Ishikawa (cell line): Measurements from ENCODE around the gene ITPR1.

ENCODE experiments used
- CEBPB ChIP-seq: IDR thresholded peaks from 2 replicates; pipeline ENCODE4 v1.6.1; 2012
- CREB1 ChIP-seq: IDR thresholded peaks from 2 replicates; pipeline ENCODE4 v1.6.1; 2012; ENCODE audit warnings: low read depth
- EGR1 ChIP-seq: IDR thresholded peaks from 2 replicates; pipeline ENCODE4 v1.6.1; 2012
- EP300 ChIP-seq: IDR thresholded peaks from 2 replicates; pipeline ENCODE4 v1.6.1; 2012; ENCODE audit warnings: borderline replicate concordance
- FOXM1 ChIP-seq: IDR thresholded peaks from 2 replicates; pipeline ENCODE4 v1.6.1; 2012; ENCODE audit warnings: low read depth, borderline replicate concordance
- NFIC ChIP-seq: IDR thresholded peaks from 2 replicates; pipeline ENCODE4 v1.6.1; 2012
- RAD21 ChIP-seq: IDR thresholded peaks from 2 replicates; pipeline ENCODE4 v1.6.1; 2012; ENCODE audit warnings: low read depth
- TAF1 ChIP-seq: IDR thresholded peaks from 2 replicates; pipeline ENCODE4 v1.6.1; 2012; ENCODE audit warnings: low read depth, mild to moderate bottlenecking
- TCF12 ChIP-seq: IDR thresholded peaks from 2 replicates; pipeline ENCODE4 v1.6.1; 2012; ENCODE audit warnings: low read depth
- TEAD4 ChIP-seq: IDR thresholded peaks from 2 replicates; pipeline ENCODE4 v1.6.1; 2012
- YY1 ChIP-seq: IDR thresholded peaks from 2 replicates; pipeline ENCODE4 v1.6.1; 2012; ENCODE audit warnings: low read depth
- ZBTB7A ChIP-seq: IDR thresholded peaks from 2 replicates; pipeline ENCODE4 v1.6.1; 2012; ENCODE audit warnings: low read depth
- TF ChIP-seq, protein P1 (sequence below): IDR thresholded peaks from 2 replicates; pipeline ENCODE4 v1.6.1; 2012
- TF ChIP-seq, protein P2 (sequence below): IDR thresholded peaks from 2 replicates; pipeline ENCODE4 v1.6.1; 2012
- TF ChIP-seq, protein P3 (sequence below): IDR thresholded peaks from 2 replicates; pipeline ENCODE4 v1.6.1; 2012; ENCODE audit warnings: low read depth, mild to moderate bottlenecking

ITPR1 gene

DNA sequence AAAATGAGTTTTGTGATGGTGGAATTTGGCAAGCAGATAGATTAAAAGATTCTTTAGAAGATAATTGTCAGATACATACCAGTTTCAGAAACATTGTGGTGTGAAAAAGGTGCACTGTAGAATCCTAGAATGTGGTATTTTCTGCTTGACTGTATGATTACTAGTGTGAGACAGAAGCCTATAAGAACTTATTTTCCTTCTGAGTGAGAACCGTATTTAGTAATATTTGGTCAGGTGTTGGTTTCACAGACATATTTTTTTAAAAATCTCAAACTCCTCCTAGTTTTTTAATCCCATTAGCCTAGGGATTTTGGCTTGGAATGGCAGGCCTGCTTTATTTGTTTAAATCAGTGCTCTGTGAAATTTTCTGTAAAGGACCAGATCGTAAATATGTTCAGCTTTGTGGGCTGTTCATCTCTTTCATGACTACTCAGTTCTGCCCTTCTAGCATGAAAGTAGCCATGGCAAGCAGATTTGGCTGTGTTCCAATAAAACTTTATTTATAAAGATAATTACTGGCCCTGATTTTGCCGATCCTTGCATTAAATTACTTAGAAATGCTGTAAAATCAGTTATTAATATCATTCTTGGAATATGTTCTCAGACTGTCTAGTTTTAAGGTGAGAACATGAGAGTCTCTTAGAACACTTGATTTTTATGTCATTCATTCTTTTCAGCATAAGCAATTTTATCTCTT, 205.1 kb downstream of the ITPR1 start:
- TF ChIP-seq CEBPB (no peak), ZBTB7A (no peak), NFIC (no peak), YY1 (no peak), EGR1 (no peak), RAD21 (no peak), TCF12 (no peak), CREB1 (no peak), FOXM1 (no peak), EP300 (no peak), TAF1 (no peak), TEAD4 (no peak)
- TF ChIP-seq, protein P1, sequence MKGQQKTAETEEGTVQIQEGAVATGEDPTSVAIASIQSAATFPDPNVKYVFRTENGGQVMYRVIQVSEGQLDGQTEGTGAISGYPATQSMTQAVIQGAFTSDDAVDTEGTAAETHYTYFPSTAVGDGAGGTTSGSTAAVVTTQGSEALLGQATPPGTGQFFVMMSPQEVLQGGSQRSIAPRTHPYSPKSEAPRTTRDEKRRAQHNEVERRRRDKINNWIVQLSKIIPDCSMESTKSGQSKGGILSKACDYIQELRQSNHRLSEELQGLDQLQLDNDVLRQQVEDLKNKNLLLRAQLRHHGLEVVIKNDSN = no peak
- TF ChIP-seq, protein P2, sequence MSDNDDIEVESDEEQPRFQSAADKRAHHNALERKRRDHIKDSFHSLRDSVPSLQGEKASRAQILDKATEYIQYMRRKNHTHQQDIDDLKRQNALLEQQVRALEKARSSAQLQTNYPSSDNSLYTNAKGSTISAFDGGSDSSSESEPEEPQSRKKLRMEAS = no peak

DNA sequence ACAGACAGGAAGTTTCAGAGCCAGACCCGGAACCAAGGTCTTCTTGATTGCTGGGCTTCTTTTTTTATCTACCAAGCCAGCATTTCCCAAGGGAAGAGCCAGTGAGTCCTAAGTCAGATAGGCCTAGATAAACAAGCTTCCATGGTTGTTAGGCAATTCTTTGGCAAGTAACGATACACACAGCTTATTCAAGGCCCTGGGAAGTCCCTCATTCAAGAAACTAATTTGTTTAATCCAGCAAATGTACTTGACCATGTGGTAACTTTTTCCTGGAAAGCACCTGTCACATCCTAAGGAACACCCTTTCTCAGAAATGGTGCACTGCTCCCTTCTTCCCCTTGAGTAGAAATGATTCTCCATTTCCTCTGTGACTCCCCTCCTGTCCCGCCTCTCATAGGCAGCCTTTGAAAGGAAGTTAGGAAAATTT, 209.9 kb downstream of the ITPR1 start:
- TF ChIP-seq YY1 (no peak), EP300 (no peak), CREB1 (no peak)
- TF ChIP-seq, protein P2 = no peak
- TF ChIP-seq, protein P3, sequence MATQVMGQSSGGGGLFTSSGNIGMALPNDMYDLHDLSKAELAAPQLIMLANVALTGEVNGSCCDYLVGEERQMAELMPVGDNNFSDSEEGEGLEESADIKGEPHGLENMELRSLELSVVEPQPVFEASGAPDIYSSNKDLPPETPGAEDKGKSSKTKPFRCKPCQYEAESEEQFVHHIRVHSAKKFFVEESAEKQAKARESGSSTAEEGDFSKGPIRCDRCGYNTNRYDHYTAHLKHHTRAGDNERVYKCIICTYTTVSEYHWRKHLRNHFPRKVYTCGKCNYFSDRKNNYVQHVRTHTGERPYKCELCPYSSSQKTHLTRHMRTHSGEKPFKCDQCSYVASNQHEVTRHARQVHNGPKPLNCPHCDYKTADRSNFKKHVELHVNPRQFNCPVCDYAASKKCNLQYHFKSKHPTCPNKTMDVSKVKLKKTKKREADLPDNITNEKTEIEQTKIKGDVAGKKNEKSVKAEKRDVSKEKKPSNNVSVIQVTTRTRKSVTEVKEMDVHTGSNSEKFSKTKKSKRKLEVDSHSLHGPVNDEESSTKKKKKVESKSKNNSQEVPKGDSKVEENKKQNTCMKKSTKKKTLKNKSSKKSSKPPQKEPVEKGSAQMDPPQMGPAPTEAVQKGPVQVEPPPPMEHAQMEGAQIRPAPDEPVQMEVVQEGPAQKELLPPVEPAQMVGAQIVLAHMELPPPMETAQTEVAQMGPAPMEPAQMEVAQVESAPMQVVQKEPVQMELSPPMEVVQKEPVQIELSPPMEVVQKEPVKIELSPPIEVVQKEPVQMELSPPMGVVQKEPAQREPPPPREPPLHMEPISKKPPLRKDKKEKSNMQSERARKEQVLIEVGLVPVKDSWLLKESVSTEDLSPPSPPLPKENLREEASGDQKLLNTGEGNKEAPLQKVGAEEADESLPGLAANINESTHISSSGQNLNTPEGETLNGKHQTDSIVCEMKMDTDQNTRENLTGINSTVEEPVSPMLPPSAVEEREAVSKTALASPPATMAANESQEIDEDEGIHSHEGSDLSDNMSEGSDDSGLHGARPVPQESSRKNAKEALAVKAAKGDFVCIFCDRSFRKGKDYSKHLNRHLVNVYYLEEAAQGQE = no peak

DNA sequence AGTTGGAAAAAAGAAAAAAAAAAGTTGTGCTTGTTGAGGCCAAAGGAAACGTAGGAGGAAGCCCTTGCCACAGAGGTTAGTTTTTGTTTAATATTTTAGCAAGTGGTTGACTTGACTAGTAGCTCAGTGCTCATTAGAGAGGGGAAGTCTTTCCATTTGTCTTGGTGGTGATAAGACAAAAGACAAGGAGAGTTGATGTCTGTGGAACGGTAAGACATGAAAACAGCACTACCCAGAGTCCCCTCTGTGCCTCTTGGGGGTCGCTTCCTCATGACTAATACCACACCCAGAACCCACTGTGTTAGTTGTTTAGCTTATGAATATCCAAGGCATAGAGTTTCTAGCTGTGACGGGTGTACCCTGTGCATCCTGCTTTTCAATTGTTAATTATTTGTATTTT, 211.4 kb downstream of the ITPR1 start:
- TF ChIP-seq TCF12 = no peak
- TF ChIP-seq TEAD4 = no peak
- TF ChIP-seq NFIC = no peak
- TF ChIP-seq RAD21 = no peak
- TF ChIP-seq, protein P1 = no peak
- TF ChIP-seq YY1 = no peak
- no peak for TF ChIP-seq CEBPB
- TF ChIP-seq EGR1 = no peak
- no peak for TF ChIP-seq TAF1
- TF ChIP-seq, protein P2 = no peak
- no peak for TF ChIP-seq FOXM1
- TF ChIP-seq, protein P3 = no peak
- no peak for TF ChIP-seq CREB1
- TF ChIP-seq ZBTB7A = no peak
- TF ChIP-seq EP300 = no peak

DNA sequence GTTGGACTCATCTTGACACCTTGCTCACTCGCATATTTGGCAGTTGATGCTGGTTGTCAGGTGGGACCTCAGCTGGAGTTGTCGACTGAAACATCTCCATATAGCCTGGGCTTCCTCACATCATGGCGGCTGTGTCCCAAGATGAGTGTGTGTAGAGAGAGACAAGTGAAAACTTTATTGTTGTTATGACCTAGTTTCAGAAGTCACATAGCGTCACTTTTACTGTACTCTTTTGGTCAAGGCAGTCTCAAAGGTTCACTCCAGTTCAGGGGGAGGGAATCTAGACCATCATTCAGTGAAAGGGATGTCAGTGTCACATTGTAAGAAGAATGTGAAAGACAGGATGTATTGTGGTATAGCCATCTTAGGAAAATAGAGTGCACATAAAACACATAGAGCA, 214.2 kb downstream of the ITPR1 start:
- TF ChIP-seq RAD21 = no peak
- TF ChIP-seq, protein P2 = no peak
- no peak for TF ChIP-seq TCF12
- no peak for TF ChIP-seq NFIC
- TF ChIP-seq CREB1 = no peak
- no peak for TF ChIP-seq TAF1
- no peak for TF ChIP-seq TEAD4
- TF ChIP-seq, protein P3 = no peak
- no peak for TF ChIP-seq ZBTB7A
- TF ChIP-seq EP300 = no peak
- TF ChIP-seq YY1 = no peak
- TF ChIP-seq EGR1 = no peak
- TF ChIP-seq, protein P1 = no peak
- no peak for TF ChIP-seq FOXM1
- TF ChIP-seq CEBPB = no peak
